Gastroesophageal sphincter (tissue), 4 donors: ENCODE measurements around the gene PLPP3. TPM values are rescaled to one million over a fixed set of nuclear protein-coding genes. Genes with fewer than 3 reads are reported as not detected.
A peak's percentile ranks its signal among the peaks of the same experiment; 100 is the strongest.

Source experiments
- ATAC-seq: fragments of 150-250 bp; one replicate; pipeline ENCODE4 v1.9.1; 2016; ENCODE audit warnings: mild to moderate bottlenecking, moderate library complexity
- H3K27ac ChIP-seq, 4 donors: fragments of 200-600 bp; sonication (generic) in 3 of 4; 1 replicate in 3 of 4; 2 replicates in 1 of 4; pipeline ENCODE4 v1.5.1; 2016 to 2019
- H3K27me3 ChIP-seq: fragments of 200-600 bp; sonication (generic); one replicate; pipeline ENCODE4 v1.5.1; 2019
- H3K36me3 ChIP-seq, 2 donors: fragments of 200-600 bp; sonication (generic); one replicate each; pipeline ENCODE4 v1.5.1; 2019; ENCODE audit warnings: control low read depth in 1 of 2
- H3K4me1 ChIP-seq, 3 donors: fragments of 200-600 bp; sonication (generic); 1 replicate in 2 of 3; 2 replicates in 1 of 3; pipeline ENCODE4 v1.5.1; 2016 to 2019; ENCODE audit warnings: control low read depth in 2 of 3
- H3K4me3 ChIP-seq, 2 donors: fragments of 200-600 bp; sonication (generic); one replicate each; pipeline ENCODE4 v1.5.1; 2019; ENCODE audit warnings: mild to moderate bottlenecking in 1 of 2, moderate library complexity in 1 of 2
- H3K9me3 ChIP-seq, 3 donors: fragments of 200-600 bp; sonication (generic); one replicate each; pipeline ENCODE4 v1.5.1; 2017 to 2019; ENCODE audit warnings: control low read depth in 2 of 3
- EP300 ChIP-seq: sonication (generic); formaldehyde crosslinking; IDR thresholded peaks from one replicate; pipeline ENCODE4 v1.6.1; 2017; ENCODE audit warnings: antibody characterized with exemption, mild to moderate bottlenecking
- POLR2A ChIP-seq, 2 donors: fragments of 450-650 bp; IDR thresholded peaks; one replicate each; pipeline ENCODE4 v1.6.1; 2017; ENCODE audit warnings: antibody characterized with exemption in 2 of 2, mild to moderate bottlenecking in 2 of 2, moderate library complexity in 1 of 2
- POLR2AphosphoS5 ChIP-seq: sonication (generic); formaldehyde crosslinking; IDR thresholded peaks from one replicate; pipeline ENCODE4 v1.6.1; 2017; ENCODE audit warnings: antibody characterized with exemption
- WGBS, 2 donors: methylation state at CpG; one replicate each; pipeline ENCODE4 v1.1.5; 2018; ENCODE audit warnings: low coverage in 1 of 2; 5-methylcytosine and 5-hydroxymethylcytosine counted together
- total RNA-seq, 4 donors: library from RNA; depleted of rRNA; stranded (reverse); fragments of >200 nt; gene quantifications; one replicate each; pipeline ENCODE4 v1.1.0, GENCODE V29; 2016
- TF ChIP-seq, protein P1 (sequence below), 4 experiments: fragments of 200-600 bp in 2 of 4; fragments of 450-650 bp in 2 of 4; sonication (generic) in 1 of 4; IDR thresholded peaks; one replicate each; pipeline ENCODE4 v1.5.1; 2017 to 2019; ENCODE audit warnings: antibody characterized with exemption in 4 of 4, mild to moderate bottlenecking in 2 of 4, moderate library complexity in 2 of 4

PLPP3 gene
- total RNA-seq, 4 donors from 2014 or later: 127 to 219 (median 164) TPM

DNA sequence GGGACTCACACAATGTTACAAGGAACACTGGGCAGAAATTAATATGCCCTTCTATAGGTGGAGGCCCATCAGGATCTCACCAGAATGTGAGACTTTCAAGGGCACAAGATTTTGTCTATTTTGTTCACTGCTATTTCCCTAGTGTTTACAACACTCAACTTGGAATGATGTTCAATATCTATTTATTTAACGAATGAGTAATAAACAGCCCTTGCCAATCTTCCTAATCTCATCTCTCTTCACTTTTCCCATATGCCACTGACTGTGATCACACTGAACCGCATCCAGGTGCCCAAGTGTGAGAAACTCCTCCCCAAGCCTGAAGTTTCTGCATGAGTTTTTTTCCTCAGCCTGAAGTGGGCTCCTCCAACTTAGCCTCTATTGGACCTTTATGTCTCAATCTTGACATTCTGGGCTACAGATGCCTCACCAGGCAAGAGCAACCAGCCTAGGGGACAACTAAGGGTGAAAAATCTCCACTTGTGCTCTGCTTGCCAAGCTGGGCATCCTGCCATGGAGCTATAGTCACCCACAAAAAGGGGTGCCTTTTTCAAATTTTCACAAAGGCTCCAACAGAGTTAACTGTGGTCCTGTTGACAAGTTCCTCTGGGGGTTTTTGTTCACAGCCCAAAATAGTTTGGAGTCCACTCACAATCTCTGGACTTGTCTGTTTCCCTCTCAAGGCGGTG is 105.6 kb downstream of the PLPP3 start:
- H3K9me3 ChIP-seq: no peaks in the 10 kb centered on the region
- 64 to 78% methylated on average over 2 of the region's 3 CpGs for WGBS, 2 donors
- H3K4me1 ChIP-seq: peaks cover 0 to 45% (median 2%) of the 10 kb centered on the region in 3 donors
- no peak overlapping the region for H3K4me3 ChIP-seq
- H3K36me3 ChIP-seq: no peaks in the 10 kb centered on the region
- H3K27me3 ChIP-seq: no peaks in the 10 kb centered on the region
- no peak for TF ChIP-seq POLR2A (IDR thresholded peaks at IDR 0.05)
- TF ChIP-seq POLR2AphosphoS5: no peak
- TF ChIP-seq EP300: no peak
- TF ChIP-seq, protein P1, sequence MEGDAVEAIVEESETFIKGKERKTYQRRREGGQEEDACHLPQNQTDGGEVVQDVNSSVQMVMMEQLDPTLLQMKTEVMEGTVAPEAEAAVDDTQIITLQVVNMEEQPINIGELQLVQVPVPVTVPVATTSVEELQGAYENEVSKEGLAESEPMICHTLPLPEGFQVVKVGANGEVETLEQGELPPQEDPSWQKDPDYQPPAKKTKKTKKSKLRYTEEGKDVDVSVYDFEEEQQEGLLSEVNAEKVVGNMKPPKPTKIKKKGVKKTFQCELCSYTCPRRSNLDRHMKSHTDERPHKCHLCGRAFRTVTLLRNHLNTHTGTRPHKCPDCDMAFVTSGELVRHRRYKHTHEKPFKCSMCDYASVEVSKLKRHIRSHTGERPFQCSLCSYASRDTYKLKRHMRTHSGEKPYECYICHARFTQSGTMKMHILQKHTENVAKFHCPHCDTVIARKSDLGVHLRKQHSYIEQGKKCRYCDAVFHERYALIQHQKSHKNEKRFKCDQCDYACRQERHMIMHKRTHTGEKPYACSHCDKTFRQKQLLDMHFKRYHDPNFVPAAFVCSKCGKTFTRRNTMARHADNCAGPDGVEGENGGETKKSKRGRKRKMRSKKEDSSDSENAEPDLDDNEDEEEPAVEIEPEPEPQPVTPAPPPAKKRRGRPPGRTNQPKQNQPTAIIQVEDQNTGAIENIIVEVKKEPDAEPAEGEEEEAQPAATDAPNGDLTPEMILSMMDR (IDR thresholded peaks at IDR 0.05): no peak
- H3K27ac ChIP-seq: peak overlapping the region in 2 of 4 donors; percentile 12 to 31
- no peak for ATAC-seq

DNA sequence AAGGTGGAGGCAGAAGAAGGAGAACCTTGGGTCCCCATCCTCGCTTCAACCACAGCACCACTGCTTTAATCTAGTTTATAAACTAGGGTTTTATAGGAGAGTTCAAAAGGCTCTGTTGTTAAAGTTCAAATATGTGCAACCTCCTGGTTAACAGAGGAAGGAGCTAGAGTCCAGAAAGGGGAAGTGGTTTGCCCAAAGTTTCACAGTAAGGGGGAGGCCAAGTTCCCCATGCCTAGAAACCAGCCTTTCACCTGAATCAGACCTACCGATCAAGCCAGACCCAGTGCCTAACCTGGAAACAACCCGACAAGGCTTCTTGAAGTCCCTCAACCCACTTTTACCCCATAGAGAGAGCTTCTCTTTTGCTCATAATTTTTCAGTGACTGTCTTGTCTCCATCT is 106.5 kb downstream of the PLPP3 start:
- no peak for TF ChIP-seq POLR2A (IDR thresholded peaks at IDR 0.05)
- TF ChIP-seq EP300: no peak
- no peak for TF ChIP-seq POLR2AphosphoS5
- TF ChIP-seq, protein P1 (IDR thresholded peaks at IDR 0.05): no peak
- Histone ChIP-seq H3K36me3 (no peaks in the 10 kb centered on the region), H3K4me3 (no peak overlapping the region), H3K27me3 (no peaks in the 10 kb centered on the region), H3K4me1 (peaks cover 0 to 42% (median 2%) of the 10 kb centered on the region in 3 donors), H3K9me3 (no peaks in the 10 kb centered on the region), H3K27ac (no peak overlapping the region)
- 86 to 100% methylated on average over 1 to 3 of the region's 3 CpGs for WGBS, 2 donors
- no peak for ATAC-seq

DNA sequence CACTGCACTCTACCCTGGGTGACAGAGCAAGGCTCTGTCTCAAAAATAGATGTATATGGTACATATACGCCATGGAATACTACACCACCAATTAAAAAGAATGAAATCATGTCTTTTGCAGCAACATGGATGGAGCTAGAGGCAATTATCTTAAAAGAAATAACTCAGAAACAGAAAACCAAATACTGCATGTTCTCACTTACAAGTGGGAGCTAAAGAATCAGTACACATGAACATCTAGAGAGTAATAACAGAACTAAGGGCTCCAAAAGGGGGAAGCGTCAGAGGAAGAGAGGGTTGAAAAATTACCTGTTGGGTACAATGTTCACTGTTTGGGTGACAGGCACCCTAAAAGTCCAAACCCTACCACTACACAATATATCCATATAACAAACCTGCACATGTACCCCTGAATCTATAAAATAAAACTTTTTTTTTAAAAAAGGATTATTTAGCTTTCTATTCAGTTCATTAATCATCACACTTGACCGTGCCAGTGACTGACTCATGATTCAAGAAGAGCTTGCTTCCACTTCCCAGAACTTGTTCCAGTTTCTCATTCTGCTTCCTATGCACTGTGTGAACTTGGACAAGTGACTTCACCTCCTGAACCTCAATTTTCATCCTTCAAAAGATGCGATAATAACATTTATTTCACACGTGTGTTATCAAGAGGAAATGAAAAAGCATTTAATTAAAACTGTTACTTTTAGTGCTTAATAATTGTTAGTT is 109.6 kb downstream of the PLPP3 start:
- ATAC-seq: peak; percentile 67
- H3K27me3 ChIP-seq: no peaks in the 10 kb centered on the region
- peaks cover 0 to 28% (median 0%) of the 10 kb centered on the region in 3 donors for H3K4me1 ChIP-seq
- no peaks in the 10 kb centered on the region for H3K36me3 ChIP-seq
- H3K4me3 ChIP-seq: no peak overlapping the region
- peak overlapping the region in 1 of 4 donors; percentile 10 for H3K27ac ChIP-seq
- WGBS, 2 donors: 43 to 56% methylated on average over 5 of the region's 5 CpGs
- TF ChIP-seq POLR2AphosphoS5: peak; percentile 79
- TF ChIP-seq, protein P1 (IDR thresholded peaks at IDR 0.05): no peak
- no peaks in the 10 kb centered on the region for H3K9me3 ChIP-seq

DNA sequence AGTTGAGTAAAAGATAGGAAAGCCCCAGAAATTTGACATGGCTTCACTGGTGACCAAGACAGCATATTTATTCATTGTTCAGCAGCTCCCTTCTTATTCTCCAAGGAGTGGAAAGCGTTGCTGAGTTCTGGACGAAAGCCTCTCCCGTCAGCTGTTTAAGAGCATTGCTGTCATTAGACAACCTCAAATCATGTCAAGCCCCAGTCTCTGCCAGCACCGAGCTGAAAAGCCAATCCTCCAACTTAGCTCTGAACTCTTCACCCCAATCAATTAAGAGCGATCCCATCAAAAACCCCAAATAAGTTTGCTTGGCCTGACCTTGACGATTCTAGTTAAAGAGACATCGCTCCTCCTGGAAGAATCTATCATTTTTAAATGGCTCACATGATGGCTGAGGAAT is 110.8 kb downstream of the PLPP3 start:
- peaks cover 0 to 24% (median 0%) of the 10 kb centered on the region in 3 donors for H3K4me1 ChIP-seq
- no peaks in the 10 kb centered on the region for H3K9me3 ChIP-seq
- no peak for ATAC-seq
- TF ChIP-seq POLR2A (IDR thresholded peaks at IDR 0.05) (no peak), POLR2AphosphoS5 (no peak), EP300 (no peak)
- H3K27ac ChIP-seq: peak overlapping the region in 1 of 4 donors; percentile 13
- no peaks in the 10 kb centered on the region for H3K36me3 ChIP-seq
- 27 to 74% methylated on average over 3 to 6 of the region's 7 CpGs for WGBS, 2 donors
- no peak overlapping the region for H3K4me3 ChIP-seq
- H3K27me3 ChIP-seq: no peaks in the 10 kb centered on the region

DNA sequence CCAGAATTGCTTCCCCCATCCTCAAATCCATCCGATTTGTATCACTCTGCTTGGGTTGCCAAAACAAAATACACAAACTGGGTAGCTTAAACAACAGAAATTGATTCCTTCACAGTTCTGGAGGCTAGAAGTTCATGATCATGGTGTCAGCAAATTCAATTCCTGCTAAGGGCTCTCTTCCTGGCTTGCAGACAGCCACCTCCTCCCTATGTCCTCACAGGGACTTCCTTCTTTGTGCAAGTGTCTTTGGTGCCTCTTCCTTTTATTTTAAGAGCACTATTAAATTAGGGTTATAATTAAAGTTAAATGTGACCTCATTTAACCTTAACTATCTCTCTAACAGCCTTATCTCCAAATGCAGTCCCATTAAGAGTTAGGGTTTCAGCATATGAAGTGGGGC is 112.8 kb downstream of the PLPP3 start:
- ATAC-seq: no peak
- peaks cover 0 to 22% (median 0%) of the 10 kb centered on the region in 3 donors for H3K4me1 ChIP-seq
- H3K4me3 ChIP-seq: no peak overlapping the region
- no peaks in the 10 kb centered on the region for H3K9me3 ChIP-seq
- TF ChIP-seq EP300 (no peak), POLR2A (IDR thresholded peaks at IDR 0.05) (no peak), POLR2AphosphoS5 (no peak)
- TF ChIP-seq, protein P1 (IDR thresholded peaks at IDR 0.05): no peak
- H3K27me3 ChIP-seq: no peaks in the 10 kb centered on the region
- H3K36me3 ChIP-seq: no peaks in the 10 kb centered on the region
- WGBS, 2 donors: 57 to 67% methylated on average over 1 of the region's 1 CpG
- H3K27ac ChIP-seq: no peak overlapping the region
